Measurements from ENCODE around the gene SLC26A11. TPM values are rescaled to one million over a fixed set of nuclear protein-coding genes. Genes with fewer than 3 reads are reported as not detected.

SLC26A11 gene
- total and polyA plus RNA-seq, 5 donors from 2014 or later, result 7.7 to 75.9 (median 8.3) TPM

- Mint-ChIP-seq H3K27ac (no peak overlapping the region), H3K36me3 (peaks cover 29% of the 10 kb centered on the region), H3K4me1 (peaks cover 0 to 24% (median 6%) of the 10 kb centered on the region in 4 donors), H3K4me3 (no peak overlapping the region), H3K27me3 (no peaks in the 10 kb centered on the region), H3K9me3 (peaks cover 0 to 9% (median 6%) of the 10 kb centered on the region in 7 donors)
- no peaks in the 10 kb centered on the region for H3K4me1 ChIP-seq (ENCODE audit: control insufficient read depth, insufficient read depth, low read length, poor library complexity, severe bottlenecking)
- DNase-seq (no peak), ATAC-seq (ENCODE audit: low read depth in 2 of 2) (no peak)
- H3K36me3 ChIP-seq (ENCODE audit: control insufficient read depth, insufficient read depth, low read length), result peaks cover 22% of the 10 kb centered on the region
- H3K9me3 ChIP-seq (ENCODE audit: control insufficient read depth in 2 of 2, low read length in 2 of 2), result peaks cover 5 to 12% of the 10 kb centered on the region in 2 experiments
- H3K27me3 ChIP-seq (ENCODE audit: control insufficient read depth, insufficient read depth, low read length), result no peaks in the 10 kb centered on the region
- H3K27ac ChIP-seq (ENCODE audit: insufficient read depth, low read length, poor library complexity, severe bottlenecking), result no peak overlapping the region
- H3K4me3 ChIP-seq (ENCODE audit: low read depth, low read length), result no peak overlapping the region
Observed at GRCh38 chr17:80227666-80228065, 7.4 kb downstream of the SLC26A11 start.

DNA sequence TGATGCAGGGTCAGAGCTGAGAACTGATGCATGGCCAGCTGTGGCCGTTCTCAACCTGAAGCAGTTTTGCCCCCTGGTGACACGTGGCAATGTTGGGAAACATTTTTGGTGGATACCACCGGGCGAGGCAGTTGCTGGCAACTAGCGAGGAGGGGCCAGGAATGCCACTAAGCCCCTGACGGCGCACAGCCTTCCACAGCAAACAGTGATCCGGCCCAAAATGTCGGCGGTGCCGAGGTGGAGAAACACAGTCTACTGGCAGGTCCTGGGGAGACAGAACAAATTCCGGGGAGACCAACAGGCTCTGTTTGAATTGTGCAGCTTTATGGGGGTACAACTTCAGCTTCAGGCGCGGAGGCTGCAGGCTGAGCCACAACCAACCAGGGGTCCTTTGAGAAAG lies 8.2 kb downstream of the SLC26A11 start:
- Histone ChIP-seq H3K4me1 (ENCODE audit: control insufficient read depth, insufficient read depth, low read length, poor library complexity, severe bottlenecking) (no peaks in the 10 kb centered on the region), H3K4me3 (ENCODE audit: low read depth, low read length) (no peak overlapping the region), H3K27ac (ENCODE audit: insufficient read depth, low read length, poor library complexity, severe bottlenecking) (no peak overlapping the region), H3K27me3 (ENCODE audit: control insufficient read depth, insufficient read depth, low read length) (no peaks in the 10 kb centered on the region), H3K9me3 (ENCODE audit: control insufficient read depth in 2 of 2, low read length in 2 of 2) (peaks cover 7 to 20% of the 10 kb centered on the region in 2 experiments), H3K36me3 (ENCODE audit: control insufficient read depth, insufficient read depth, low read length) (peaks cover 30% of the 10 kb centered on the region)
- H3K27me3 Mint-ChIP-seq, result no peaks in the 10 kb centered on the region
- no peak overlapping the region for H3K4me3 Mint-ChIP-seq
- peaks cover 0 to 17% (median 4%) of the 10 kb centered on the region in 4 donors for H3K4me1 Mint-ChIP-seq
- peaks cover 32% of the 10 kb centered on the region for H3K36me3 Mint-ChIP-seq
- peak overlapping the region in 1 of 3 donors; percentile 46 for H3K27ac Mint-ChIP-seq
- ATAC-seq (ENCODE audit: low read depth in 2 of 2), result no peak
- DNase-seq, result no peak
- peaks cover 2 to 13% (median 7%) of the 10 kb centered on the region in 7 donors for H3K9me3 Mint-ChIP-seq

DNA sequence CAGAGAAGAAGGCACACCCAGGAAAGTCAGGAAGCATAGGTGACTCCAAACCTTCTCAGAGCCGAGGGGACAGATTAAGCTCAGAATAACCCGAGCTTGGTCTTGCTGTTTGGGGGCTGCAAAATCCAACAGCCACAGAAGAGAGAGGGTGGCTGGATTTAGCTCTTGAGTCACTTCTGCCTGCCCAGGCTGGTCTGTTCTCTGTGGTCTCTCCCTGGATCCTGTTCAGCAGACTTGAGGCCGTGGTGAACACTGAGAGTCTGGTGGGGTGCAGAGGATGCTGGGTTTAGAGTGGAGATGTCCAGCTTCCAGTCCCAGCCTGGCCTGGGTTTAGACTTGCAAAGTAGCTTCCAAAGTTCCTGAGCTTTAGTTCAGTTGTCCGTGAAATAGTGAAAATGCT lies 8.8 kb downstream of the SLC26A11 start:
- no peak overlapping the region for H3K4me3 Mint-ChIP-seq
- H3K9me3 ChIP-seq (ENCODE audit: control insufficient read depth in 2 of 2, low read length in 2 of 2), result peaks cover 8 to 22% of the 10 kb centered on the region in 2 experiments
- DNase-seq (no peak), ATAC-seq (ENCODE audit: low read depth in 2 of 2) (no peak)
- H3K4me1 Mint-ChIP-seq, result peaks cover 0 to 11% (median 4%) of the 10 kb centered on the region in 4 donors
- H3K36me3 Mint-ChIP-seq, result peaks cover 30% of the 10 kb centered on the region
- H3K9me3 Mint-ChIP-seq, result peaks cover 4 to 15% (median 7%) of the 10 kb centered on the region in 7 donors
- H3K27me3 Mint-ChIP-seq, result no peaks in the 10 kb centered on the region
- no peak overlapping the region for H3K27ac ChIP-seq (ENCODE audit: insufficient read depth, low read length, poor library complexity, severe bottlenecking)
- no peak overlapping the region for H3K4me3 ChIP-seq (ENCODE audit: low read depth, low read length)
- H3K36me3 ChIP-seq (ENCODE audit: control insufficient read depth, insufficient read depth, low read length), result peaks cover 34% of the 10 kb centered on the region
- H3K4me1 ChIP-seq (ENCODE audit: control insufficient read depth, insufficient read depth, low read length, poor library complexity, severe bottlenecking), result no peaks in the 10 kb centered on the region
- no peak overlapping the region for H3K27ac Mint-ChIP-seq
- no peaks in the 10 kb centered on the region for H3K27me3 ChIP-seq (ENCODE audit: control insufficient read depth, insufficient read depth, low read length)

DNA sequence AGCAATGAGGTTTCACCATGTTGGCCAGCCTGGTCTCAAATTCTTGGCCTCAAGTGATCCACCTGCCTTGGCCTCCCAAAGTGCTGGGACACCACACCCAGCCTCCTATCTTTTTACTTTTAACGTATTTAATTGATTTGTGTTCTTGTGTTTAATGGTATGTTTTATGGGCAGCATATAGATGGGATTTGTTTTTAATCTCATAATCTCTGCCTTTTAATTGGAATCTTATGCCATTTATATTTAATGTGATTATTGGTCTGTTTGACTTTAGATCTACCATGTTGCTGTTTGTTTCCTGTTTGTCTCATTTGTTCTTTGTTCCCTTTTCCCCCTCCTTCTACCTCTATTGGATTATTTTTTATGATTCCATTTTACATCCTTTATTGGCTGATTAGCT lies 12.2 kb downstream of the SLC26A11 start:
- no peak overlapping the region for H3K4me3 Mint-ChIP-seq
- no peaks in the 10 kb centered on the region for H3K27me3 Mint-ChIP-seq
- Histone ChIP-seq H3K4me3 (ENCODE audit: low read depth, low read length) (no peak overlapping the region), H3K9me3 (ENCODE audit: control insufficient read depth in 2 of 2, low read length in 2 of 2) (peaks cover 8 to 22% of the 10 kb centered on the region in 2 experiments), H3K27ac (ENCODE audit: insufficient read depth, low read length, poor library complexity, severe bottlenecking) (no peak overlapping the region), H3K27me3 (ENCODE audit: control insufficient read depth, insufficient read depth, low read length) (no peaks in the 10 kb centered on the region), H3K36me3 (ENCODE audit: control insufficient read depth, insufficient read depth, low read length) (peaks cover 61% of the 10 kb centered on the region), H3K4me1 (ENCODE audit: control insufficient read depth, insufficient read depth, low read length, poor library complexity, severe bottlenecking) (no peaks in the 10 kb centered on the region)
- DNase-seq (no peak), ATAC-seq (ENCODE audit: low read depth in 2 of 2) (no peak)
- peaks cover 0 to 6% (median 1%) of the 10 kb centered on the region in 4 donors for H3K4me1 Mint-ChIP-seq
- H3K27ac Mint-ChIP-seq, result no peak overlapping the region
- peaks cover 4 to 21% (median 8%) of the 10 kb centered on the region in 7 donors for H3K9me3 Mint-ChIP-seq
- H3K36me3 Mint-ChIP-seq, result peaks cover 39% of the 10 kb centered on the region

GRCh38 chr17:80233202-80233601 lies 13.0 kb downstream of the SLC26A11 start:
- H3K36me3 ChIP-seq (ENCODE audit: control insufficient read depth, insufficient read depth, low read length), result peaks cover 69% of the 10 kb centered on the region
- Mint-ChIP-seq H3K4me3 (peak overlapping the region in 1 of 4 donors; percentile 15), H3K9me3 (peaks cover 4 to 21% (median 8%) of the 10 kb centered on the region in 7 donors), H3K27ac (no peak overlapping the region), H3K36me3 (peaks cover 44% of the 10 kb centered on the region), H3K4me1 (peaks cover 0 to 6% (median 1%) of the 10 kb centered on the region in 4 donors), H3K27me3 (no peaks in the 10 kb centered on the region)
- H3K27ac ChIP-seq (ENCODE audit: insufficient read depth, low read length, poor library complexity, severe bottlenecking), result no peak overlapping the region
- DNase-seq, result no peak
- no peaks in the 10 kb centered on the region for H3K27me3 ChIP-seq (ENCODE audit: control insufficient read depth, insufficient read depth, low read length)
- no peaks in the 10 kb centered on the region for H3K4me1 ChIP-seq (ENCODE audit: control insufficient read depth, insufficient read depth, low read length, poor library complexity, severe bottlenecking)
- no peak for ATAC-seq (ENCODE audit: low read depth in 2 of 2)
- H3K4me3 ChIP-seq (ENCODE audit: low read depth, low read length), result no peak overlapping the region
- H3K9me3 ChIP-seq (ENCODE audit: control insufficient read depth in 2 of 2, low read length in 2 of 2), result peaks cover 8 to 22% of the 10 kb centered on the region in 2 experiments

DNA sequence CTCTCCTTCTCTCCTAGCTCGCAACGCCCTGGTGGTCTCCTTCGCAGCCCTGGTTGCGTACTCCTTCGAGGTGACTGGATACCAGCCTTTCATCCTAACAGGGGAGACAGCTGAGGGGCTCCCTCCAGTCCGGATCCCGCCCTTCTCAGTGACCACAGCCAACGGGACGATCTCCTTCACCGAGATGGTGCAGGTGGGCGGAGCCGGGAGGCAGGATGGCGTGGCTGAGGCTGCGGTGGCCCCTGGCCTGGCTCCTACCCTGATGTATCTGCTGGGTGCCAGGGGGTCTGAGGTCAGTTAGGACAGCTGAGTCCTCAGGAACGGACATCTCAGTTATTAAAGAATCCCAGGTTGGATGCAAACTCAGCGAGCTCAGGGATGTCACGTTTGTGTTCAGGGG lies 16.7 kb downstream of the SLC26A11 start:
- H3K4me3 Mint-ChIP-seq, result no peak overlapping the region
- Histone ChIP-seq H3K4me3 (ENCODE audit: low read depth, low read length) (no peak overlapping the region), H3K4me1 (ENCODE audit: control insufficient read depth, insufficient read depth, low read length, poor library complexity, severe bottlenecking) (no peaks in the 10 kb centered on the region), H3K27me3 (ENCODE audit: control insufficient read depth, insufficient read depth, low read length) (no peaks in the 10 kb centered on the region), H3K27ac (ENCODE audit: insufficient read depth, low read length, poor library complexity, severe bottlenecking) (no peak overlapping the region), H3K9me3 (ENCODE audit: control insufficient read depth in 2 of 2, low read length in 2 of 2) (peaks cover 6 to 18% of the 10 kb centered on the region in 2 experiments), H3K36me3 (ENCODE audit: control insufficient read depth, insufficient read depth, low read length) (peaks cover 68% of the 10 kb centered on the region)
- no peak overlapping the region for H3K27ac Mint-ChIP-seq
- H3K27me3 Mint-ChIP-seq, result no peaks in the 10 kb centered on the region
- peaks cover 0 to 16% (median 5%) of the 10 kb centered on the region in 7 donors for H3K9me3 Mint-ChIP-seq
- DNase-seq, result no peak
- peaks cover 35% of the 10 kb centered on the region for H3K36me3 Mint-ChIP-seq
- peaks cover 0 to 2% (median under 1%) of the 10 kb centered on the region in 4 donors for H3K4me1 Mint-ChIP-seq
- ATAC-seq (ENCODE audit: low read depth in 2 of 2), result no peak

DNA sequence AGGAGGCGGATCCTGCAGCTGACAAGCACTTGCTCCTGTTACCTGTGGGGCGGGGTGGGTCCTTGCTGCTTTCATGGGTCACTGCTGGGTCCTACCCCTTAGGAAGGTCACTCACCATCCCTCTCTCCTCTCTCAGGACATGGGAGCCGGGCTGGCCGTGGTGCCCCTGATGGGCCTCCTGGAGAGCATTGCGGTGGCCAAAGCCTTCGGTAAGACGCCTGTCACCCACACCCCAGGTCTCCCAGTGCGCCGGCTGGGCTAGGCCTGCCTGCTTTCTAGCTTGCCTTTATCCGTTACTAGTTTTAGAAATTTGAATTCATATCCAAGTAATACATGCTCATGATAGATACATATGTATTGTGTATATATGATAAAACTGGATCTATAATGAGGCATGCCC lies 17.2 kb downstream of the SLC26A11 start:
- Mint-ChIP-seq H3K4me3 (no peak overlapping the region), H3K27me3 (no peaks in the 10 kb centered on the region), H3K36me3 (peaks cover 33% of the 10 kb centered on the region), H3K27ac (no peak overlapping the region), H3K9me3 (peaks cover 0 to 15% (median 5%) of the 10 kb centered on the region in 7 donors), H3K4me1 (peaks cover 0 to 2% (median under 1%) of the 10 kb centered on the region in 4 donors)
- Histone ChIP-seq H3K4me3 (ENCODE audit: low read depth, low read length) (no peak overlapping the region), H3K9me3 (ENCODE audit: control insufficient read depth in 2 of 2, low read length in 2 of 2) (peaks cover 6 to 13% of the 10 kb centered on the region in 2 experiments), H3K4me1 (ENCODE audit: control insufficient read depth, insufficient read depth, low read length, poor library complexity, severe bottlenecking) (no peaks in the 10 kb centered on the region), H3K36me3 (ENCODE audit: control insufficient read depth, insufficient read depth, low read length) (peaks cover 67% of the 10 kb centered on the region), H3K27me3 (ENCODE audit: control insufficient read depth, insufficient read depth, low read length) (no peaks in the 10 kb centered on the region), H3K27ac (ENCODE audit: insufficient read depth, low read length, poor library complexity, severe bottlenecking) (no peak overlapping the region)
- no peak for ATAC-seq (ENCODE audit: low read depth in 2 of 2)
- DNase-seq, result no peak

GRCh38 chr17:80242505-80242904 lies 22.3 kb downstream of the SLC26A11 start:
- ATAC-seq (ENCODE audit: low read depth in 2 of 2) (no peak), DNase-seq (no peak)
- Histone ChIP-seq H3K4me1 (ENCODE audit: control insufficient read depth, insufficient read depth, low read length, poor library complexity, severe bottlenecking) (no peaks in the 10 kb centered on the region), H3K27ac (ENCODE audit: insufficient read depth, low read length, poor library complexity, severe bottlenecking) (no peak overlapping the region), H3K4me3 (ENCODE audit: low read depth, low read length) (no peak overlapping the region), H3K9me3 (ENCODE audit: control insufficient read depth in 2 of 2, low read length in 2 of 2) (no peaks in the 10 kb centered on the region), H3K27me3 (ENCODE audit: control insufficient read depth, insufficient read depth, low read length) (no peaks in the 10 kb centered on the region), H3K36me3 (ENCODE audit: control insufficient read depth, insufficient read depth, low read length) (peaks cover 35% of the 10 kb centered on the region)
- H3K27ac Mint-ChIP-seq, result no peak overlapping the region
- peaks cover 0 to 2% (median 0%) of the 10 kb centered on the region in 4 donors for H3K4me1 Mint-ChIP-seq
- no peak overlapping the region for H3K4me3 Mint-ChIP-seq
- no peaks in the 10 kb centered on the region for H3K27me3 Mint-ChIP-seq
- H3K36me3 Mint-ChIP-seq, result peaks cover 20% of the 10 kb centered on the region
- no peaks in the 10 kb centered on the region for H3K9me3 Mint-ChIP-seq
